Astrocyte (in vitro differentiated cells and primary cell): Measurements from ENCODE around the gene NDUFV2.

Experiments used
- CTCF ChIP-seq: IDR thresholded peaks from 2 replicates; pipeline ENCODE4 v1.5.1; 2011; ENCODE audit warnings: low read depth, mild to moderate bottlenecking, inconsistent platforms, low read length, moderate library complexity; ENCODE audit not compliant: insufficient read depth
- EZH2 ChIP-seq: IDR thresholded peaks from 2 replicates; pipeline ENCODE4 v1.6.1; 2012; ENCODE audit warnings: mild to moderate bottlenecking, low read length, inconsistent platforms; ENCODE audit not compliant: insufficient read depth

DNA sequence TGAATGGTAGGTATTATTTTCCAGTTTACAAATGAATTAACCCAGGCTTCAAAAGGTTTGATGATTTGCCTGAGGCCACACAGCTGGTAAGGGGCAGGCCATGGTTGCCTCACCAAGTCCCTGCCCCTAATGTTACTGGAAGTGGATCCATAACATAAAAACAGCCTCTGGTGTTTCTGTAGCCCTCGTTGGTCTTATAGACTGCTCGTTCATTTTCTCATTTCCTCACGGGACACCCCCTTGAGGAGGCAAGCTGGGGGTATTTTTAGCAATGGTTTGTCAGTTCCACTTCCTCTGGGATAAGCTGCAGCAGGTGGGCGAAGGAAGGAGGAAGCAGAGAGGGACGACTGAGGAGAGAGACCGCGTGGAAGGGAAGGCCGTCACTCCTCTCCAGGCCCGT is 32.9 kb upstream of the NDUFV2 start:
- TF ChIP-seq CTCF (no peak), EZH2 (no peak)
